Endothelial cell of hepatic sinusoid (primary cell): ENCODE measurements around the gene FBXL15.

Source experiments
- in situ Hi-C: cut with HindIII; loops from 2 replicates; pipeline ENCODE4 v1.10.0; 2017; ENCODE audit warnings: low sequenced_read_pairs

The FBXL15 gene

DNA sequence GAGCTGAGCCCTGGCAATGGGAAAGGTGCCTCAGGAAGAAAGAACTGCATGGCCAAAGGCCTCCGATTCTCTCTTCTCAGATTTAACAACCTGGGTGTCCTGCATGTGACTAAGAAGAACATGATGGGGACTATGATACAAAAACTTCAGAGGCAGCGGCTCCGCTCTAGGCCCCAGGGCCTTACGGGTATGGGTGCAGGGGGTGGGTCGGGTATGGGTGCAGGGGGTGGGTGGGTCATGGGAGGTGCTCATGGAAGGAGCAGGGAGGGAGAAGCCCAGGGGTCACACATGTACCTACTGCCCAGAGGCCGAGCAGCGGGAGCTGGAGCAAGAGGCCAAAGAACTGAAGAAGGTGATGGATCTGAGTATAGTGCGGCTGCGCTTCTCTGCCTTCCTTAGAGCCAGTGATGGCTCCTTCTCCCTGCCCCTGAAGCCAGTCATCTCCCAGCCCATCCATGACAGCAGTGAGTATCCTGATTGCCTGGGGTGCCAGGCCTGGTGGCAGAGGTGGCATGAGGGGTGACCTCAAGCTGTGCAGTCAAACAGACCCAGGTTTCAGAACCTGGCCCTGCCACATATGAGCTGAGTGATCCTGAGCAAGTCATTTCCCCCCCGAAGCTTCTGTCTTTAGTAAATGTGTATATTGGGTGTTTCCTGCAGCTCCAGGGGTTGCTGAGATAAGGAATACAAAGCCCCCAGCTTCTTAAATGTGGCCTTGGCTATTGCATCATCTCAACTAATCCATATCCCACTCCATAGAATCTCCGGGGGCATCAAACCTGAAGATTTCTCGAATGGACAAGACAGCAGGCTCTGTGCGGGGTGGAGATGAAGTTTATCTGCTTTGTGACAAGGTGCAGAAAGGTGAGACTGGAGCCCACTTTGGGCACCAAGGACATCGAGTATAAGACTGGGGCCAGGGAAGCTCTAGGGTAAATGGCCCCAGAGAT lies 23.1 kb upstream of the FBXL15 start:
- in situ Hi-C loops: no loop called here

DNA sequence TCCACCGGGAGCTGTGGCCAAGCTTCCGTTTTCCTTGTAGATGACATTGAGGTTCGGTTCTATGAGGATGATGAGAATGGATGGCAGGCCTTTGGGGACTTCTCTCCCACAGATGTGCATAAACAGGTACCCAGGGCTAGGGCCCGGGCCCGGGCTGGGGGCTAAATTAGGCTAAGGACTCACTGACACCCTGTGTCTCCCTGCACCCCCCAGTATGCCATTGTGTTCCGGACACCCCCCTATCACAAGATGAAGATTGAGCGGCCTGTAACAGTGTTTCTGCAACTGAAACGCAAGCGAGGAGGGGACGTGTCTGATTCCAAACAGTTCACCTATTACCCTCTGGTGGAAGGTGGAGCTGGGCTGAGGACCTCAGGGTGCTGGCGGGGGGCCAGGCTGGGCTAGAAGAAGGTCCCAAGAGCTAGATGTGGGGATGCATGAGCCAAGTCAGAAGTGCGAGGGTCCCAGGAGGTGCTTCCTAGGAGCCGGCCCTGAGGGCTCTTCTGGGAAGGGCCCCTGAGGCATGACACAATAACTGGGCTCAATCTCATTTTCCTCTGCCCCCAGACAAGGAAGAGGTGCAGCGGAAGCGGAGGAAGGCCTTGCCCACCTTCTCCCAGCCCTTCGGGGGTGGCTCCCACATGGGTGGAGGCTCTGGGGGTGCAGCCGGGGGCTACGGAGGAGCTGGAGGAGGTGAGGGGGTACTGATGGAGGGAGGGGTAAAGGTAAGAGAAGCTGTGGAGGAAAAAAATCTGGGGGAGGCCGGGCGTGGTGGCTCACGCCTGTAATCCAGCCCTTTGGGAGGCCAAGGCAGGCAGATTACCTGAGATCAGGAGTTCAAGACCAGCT lies 22.2 kb upstream of the FBXL15 start:
- in situ Hi-C loops: no loop called here

DNA sequence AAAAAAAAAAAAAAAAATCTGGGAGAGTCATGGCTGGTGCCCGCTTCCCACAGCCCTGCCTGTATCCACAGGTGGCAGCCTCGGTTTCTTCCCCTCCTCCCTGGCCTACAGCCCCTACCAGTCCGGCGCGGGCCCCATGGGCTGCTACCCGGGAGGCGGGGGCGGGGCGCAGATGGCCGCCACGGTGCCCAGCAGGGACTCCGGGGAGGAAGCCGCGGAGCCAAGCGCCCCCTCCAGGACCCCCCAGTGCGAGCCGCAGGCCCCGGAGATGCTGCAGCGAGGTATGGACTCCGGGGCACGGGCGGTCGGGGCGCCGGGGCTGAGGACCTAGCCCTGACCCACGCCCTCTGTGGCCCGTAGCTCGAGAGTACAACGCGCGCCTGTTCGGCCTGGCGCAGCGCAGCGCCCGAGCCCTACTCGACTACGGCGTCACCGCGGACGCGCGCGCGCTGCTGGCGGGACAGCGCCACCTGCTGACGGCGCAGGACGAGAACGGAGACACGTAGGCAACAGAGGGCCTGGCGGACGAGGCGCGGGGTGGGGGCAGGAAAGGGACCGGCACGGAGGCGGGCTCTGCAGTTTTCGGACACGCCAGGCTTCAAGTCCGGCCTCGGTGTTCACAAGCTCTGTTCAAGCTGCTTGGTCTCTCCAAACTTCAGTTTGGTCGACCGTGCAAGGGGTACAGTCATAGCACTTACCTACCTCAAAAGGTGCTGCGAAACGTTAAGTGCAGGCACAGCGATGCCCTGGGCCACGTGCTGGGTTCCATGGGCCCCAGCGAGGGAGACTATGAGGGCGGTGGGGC lies 21.2 kb upstream of the FBXL15 start:
- in situ Hi-C loops: no loop called here

DNA sequence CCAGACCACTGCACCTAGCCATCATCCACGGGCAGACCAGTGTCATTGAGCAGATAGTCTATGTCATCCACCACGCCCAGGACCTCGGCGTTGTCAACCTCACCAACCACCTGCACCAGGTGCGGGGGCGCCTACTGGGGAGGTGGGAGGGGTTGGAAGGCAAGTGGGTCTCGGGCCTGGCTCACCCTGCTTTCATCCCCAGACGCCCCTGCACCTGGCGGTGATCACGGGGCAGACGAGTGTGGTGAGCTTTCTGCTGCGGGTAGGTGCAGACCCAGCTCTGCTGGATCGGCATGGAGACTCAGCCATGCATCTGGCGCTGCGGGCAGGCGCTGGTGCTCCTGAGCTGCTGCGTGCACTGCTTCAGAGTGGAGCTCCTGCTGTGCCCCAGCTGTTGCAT lies 20.6 kb upstream of the FBXL15 start:
- in situ Hi-C loops: no loop called here

DNA sequence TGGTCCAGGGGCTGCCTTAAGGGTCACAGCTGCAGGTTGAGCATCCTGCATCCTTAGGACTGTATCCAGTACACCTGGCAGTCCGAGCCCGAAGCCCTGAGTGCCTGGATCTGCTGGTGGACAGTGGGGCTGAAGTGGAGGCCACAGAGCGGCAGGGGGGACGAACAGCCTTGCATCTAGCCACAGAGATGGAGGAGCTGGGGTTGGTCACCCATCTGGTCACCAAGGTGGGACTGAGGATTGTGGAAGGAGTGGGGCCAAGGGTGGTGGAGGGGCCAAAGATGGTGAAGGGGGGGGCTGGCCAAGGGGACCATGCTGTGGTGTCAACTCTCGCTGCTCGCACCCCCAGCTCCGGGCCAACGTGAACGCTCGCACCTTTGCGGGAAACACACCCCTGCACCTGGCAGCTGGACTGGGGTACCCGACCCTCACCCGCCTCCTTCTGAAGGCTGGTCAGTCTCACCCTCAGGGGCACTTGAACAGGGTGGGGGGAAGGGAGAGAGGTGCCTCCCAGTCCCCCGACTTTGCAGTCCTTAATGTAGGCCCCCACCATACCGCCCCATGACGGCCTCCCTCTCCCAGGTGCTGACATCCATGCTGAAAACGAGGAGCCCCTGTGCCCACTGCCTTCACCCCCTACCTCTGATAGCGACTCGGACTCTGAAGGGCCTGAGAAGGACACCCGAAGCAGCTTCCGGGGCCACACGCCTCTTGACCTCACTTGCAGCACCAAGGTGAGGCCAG lies 19.9 kb upstream of the FBXL15 start:
- in situ Hi-C loops: no loop called here

DNA sequence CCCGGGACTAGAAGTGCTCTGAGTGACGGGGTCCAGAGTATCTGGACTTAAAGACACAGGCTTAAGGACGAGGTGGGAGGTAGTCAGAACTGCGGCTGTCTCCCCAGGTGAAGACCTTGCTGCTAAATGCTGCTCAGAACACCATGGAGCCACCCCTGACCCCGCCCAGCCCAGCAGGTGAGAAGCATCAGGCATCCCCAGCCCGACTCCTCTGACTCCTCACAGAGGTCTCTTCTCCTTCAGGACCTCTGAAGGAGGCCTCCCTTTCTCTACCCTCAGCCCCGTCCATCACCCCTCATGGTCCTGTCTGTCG lies 19.3 kb upstream of the FBXL15 start:
- in situ Hi-C loops: no loop called here

DNA sequence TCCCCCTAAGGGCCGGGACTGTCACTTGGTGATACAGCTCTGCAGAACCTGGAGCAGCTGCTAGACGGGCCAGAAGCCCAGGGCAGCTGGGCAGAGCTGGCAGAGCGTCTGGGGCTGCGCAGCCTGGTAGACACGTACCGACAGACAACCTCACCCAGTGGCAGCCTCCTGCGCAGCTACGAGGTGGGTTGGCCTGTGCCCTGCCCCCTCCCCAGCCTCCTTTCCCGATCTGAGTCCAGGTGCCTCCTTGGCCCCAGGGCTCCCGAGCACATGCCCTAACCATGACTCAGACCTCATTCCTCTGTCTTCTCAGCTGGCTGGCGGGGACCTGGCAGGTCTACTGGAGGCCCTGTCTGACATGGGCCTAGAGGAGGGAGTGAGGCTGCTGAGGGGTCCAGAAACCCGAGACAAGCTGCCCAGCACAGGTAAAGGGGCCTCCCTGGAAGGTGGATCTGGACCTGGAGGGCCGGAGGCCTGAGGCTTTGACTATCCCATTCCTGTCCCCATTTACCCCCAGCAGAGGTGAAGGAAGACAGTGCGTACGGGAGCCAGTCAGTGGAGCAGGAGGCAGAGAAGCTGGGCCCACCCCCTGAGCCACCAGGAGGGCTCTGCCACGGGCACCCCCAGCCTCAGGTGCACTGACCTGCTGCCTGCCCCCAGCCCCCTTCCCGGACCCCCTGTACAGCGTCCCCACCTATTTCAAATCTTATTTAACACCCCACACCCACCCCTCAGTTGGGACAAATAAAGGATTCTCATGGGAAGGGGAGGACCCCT lies 18.7 kb upstream of the FBXL15 start:
- in situ Hi-C loops: no loop called here

DNA sequence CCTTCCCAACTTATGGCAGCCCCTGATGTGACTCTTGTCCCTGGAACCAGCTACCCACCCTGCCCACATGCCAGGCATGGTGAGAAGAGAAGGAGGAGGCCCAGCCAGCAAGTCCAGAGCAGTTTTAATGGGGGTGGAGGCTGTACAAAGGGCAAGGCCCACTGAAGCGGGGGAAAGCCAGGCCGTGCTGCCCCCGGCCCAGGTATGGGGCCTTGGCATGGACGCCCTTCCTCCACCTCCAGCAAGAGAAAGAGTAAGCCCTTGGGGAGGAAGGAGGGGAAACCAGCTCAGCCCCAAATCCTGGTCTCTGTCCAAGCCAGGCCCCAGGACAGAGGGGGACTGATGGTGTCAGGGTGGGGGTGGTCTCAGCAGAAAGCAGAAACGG lies 18.1 kb upstream of the FBXL15 start:
- in situ Hi-C loops: no loop called here

DNA sequence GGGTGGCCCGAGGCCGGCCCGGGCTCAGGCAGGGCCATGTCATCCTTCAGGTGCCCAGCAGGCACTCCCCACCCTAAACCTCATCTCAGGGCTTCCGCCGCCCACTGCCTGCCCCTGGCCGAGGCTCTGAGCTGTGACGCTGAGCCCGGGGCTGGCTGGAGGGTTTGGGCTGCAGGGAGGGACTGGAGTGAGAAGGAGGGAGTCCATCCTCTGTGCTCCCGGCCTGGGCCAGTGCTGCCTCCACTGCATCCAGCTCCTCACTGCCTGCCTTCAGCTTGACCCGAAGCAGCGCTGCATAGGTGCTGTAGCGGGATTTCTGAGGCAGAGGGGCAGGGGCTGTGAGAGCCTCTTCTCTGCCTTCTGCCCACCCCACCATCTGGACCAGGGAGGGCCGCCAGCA lies 17.5 kb upstream of the FBXL15 start:
- in situ Hi-C loops: no loop called here

DNA sequence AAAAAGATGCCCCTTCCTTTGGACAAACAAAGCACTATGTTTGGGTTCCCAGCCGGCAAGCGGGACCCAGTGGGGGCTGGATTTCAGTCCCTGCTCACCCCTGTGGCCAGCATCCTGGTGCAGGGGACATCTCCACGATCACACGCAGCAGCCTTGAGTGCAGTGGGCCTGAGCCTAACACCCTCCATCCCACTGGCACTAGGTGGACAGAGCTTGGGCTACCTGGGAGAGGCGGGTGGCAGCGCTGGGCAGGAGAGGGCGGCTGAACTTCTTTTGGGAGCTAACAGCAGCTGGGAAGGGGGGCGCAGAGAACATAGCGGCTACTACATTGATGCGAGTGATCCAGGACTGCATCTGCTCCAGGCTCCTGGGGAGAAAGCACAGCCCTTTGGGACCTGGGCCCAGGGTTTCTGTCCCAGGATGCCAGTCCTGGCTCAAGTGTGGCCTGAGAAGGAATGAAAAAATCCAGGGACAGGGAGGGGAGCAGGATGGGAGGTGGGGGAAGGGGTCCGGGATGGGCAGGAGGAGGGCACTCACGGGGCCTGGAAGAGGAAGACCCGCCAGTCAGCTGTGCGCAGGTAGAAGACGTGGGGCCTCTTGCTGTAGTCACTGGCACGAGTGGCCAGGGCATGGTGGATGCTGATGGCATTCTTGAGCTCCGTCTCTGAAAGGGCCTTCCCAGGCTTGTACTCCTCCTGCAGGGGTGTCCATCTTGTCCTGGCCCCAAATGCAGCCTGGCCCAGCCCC lies 16.1 kb upstream of the FBXL15 start:
- in situ Hi-C loops: no loop called here

DNA sequence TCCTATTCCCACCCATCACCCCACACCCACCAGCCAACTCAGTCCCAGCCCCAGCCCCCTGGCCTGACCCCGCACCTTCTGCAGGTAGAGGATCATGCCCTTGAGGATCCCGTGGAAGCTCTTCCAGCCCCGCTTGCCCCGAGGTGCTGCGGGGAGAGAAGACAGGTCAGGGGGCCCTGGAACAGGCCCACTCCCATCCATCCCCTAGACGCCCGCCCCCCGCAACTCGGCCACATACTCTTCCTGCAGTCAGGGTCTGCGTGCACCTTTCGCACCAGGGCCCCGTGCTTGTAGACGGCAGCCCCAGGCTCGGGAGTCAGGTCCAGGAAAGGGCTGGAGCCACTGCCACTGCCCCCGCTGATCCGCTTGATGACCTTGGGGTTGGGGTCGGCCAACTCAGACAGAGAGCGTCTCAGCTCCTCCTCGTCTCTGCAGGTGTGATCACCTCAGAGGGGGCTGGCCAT lies 15.5 kb upstream of the FBXL15 start:
- in situ Hi-C loops: no loop called here

DNA sequence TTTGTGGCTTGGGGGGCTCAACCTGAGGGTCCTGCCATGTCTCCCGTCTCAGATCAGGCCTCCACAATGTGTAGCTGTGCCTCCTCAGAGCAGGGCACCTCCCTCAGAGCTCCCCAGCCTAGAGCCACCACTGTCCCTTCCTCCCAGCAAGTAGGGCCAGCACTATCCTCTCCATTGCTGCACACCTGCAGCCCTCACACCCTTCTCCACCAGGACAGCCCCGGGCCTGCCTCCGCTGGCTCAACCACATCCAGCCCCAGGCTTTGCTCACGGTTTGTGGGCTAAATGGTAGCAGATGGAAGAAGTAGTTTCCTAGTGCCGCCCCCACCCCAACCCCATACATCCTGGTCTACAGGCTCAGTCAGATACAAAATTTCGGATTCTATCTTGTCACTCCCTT lies 15.0 kb upstream of the FBXL15 start:
- in situ Hi-C loops: no loop called here

DNA sequence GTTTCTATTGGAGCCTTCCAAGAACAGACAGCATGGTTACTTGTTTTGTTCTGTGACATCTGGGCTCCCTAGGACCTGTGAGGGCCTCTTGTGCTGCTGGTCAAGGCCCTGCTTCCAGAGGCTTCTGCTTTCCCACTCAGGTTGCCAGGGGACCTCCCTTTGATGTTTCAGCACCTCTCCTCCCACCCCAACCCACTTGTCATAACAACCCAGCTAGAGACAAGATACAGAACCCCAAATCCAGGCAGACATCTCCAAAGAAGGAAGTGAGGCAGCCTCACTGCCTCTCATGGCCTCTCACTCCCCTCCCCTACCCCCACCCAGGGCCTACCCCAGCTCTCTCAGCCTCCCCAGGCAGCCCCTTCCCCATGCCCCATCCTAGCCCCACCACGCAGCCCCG lies 13.8 kb upstream of the FBXL15 start:
- in situ Hi-C loops: no loop called here

DNA sequence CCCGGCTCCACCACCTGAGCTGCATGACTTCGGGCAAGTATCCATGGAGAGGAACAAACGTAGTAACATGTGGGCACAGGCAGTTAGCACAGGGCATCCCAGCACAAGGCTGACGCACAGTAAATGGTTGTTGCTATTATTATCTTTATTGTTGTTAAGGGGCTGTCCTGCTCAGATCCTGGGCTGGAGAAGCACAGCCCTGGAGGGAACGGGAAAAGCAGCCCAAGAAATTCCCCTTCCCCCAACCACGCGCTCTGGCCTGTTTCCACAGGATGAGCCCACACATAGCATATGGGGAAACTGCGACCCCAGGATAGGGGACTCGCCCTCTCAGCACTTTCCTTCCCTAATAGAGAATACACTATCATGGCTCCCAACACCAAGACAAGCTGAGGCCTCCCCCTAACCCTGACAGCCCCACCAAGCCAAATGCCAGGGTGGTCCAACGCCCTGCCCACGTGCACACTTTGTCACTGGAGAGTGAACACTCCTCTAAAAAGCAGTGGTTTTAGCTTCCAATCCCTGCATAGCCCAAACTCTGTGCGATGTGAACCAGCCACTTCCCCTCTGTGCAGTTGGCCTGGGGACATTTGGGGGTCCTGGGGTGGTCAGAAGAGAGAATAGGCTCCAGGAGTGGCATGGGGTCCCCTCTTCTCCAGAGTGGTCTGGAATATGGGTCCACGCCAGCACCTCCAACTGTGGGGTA lies 13.1 kb upstream of the FBXL15 start:
- in situ Hi-C loops: no loop called here

DNA sequence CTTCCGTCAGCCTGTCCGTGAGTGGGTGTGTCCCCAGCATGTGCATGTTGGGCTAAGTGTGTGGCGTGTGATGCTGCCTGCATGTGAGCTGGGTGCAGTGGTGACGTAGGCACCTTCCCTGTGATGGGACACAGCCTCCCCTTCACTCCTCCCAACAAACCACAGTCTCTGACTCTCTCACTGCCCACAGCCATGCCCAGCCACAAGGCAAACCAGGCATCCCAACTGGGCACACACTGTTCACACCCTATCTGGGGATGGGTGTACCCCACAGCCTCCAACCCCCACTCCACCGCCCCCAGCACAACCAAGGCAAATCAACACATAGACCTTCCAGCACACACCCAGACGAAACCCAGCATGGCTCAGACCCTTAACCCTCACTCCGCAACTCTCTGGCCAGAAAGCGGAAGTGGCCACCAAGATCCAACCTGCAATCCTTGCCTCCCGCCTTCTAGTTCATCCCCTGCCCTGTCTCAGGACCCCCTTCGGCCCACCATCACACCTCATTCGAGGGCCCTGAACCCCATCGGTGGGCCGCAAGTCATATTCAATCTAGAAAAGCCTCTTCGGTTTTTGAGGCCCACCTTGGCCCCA lies 12.4 kb upstream of the FBXL15 start:
- in situ Hi-C loops: no loop called here

DNA sequence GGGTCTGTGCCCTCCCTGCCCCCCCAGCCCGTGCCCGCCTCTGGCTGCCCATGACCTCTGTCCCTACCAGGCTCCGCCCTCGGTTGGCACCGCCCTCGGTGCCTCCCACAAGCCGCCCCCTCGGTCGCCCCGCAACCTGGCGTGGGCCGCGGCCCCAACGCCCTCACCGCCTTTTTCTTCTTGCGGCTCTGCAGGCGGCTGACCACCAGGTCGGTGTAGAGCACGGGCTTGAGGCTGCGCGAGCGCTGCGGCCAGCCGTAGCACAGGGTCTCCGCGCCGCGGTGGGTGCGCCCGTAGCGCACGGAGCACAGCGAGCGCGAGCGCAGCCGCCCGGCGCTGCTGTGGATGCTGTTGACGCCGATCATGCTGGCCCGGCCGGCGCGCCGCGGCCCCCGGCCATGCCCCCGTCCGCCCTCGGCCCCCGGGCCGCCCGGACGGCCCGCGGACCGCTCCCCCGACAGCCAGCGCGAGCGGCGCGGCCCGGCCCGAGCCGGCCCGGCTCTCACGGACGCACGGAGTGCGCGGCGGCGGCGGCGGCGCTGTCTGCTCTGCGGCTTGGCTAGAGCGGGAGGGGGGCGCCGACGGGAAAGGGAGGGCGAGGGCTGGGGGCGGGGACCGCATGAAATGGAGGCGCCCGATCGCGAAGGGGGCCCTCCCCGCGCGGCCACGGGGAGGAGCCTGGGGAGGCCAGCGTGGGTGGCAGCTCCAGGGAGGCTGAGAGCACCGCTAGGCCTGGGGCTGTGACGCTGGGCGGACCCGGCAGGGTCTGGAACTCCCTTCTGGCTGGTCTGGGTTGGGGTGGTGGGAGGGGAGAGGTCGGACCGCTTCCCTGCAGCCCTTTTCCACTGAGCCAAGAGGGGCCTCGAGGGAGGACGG lies 11.7 kb upstream of the FBXL15 start:
- in situ Hi-C loops: no loop called here
